Femur (tissue), 1 donor: ENCODE results near the gene HOXA4.

Experiments used
- DNase-seq: peaks from one replicate; pipeline ENCODE4 v3.0.0-alpha.2; 2017

The HOXA4 gene

GRCh38 chr7:27169658-27170425, 39.3 kb upstream of the HOXA4 start:
- peak; percentile 73 for DNase-seq

- DNase-seq: peak; percentile 83
These were observed 37.8 kb upstream of the HOXA4 start for GRCh38 chr7:27168265-27168947.

GRCh38 chr7:27167916-27168264, 37.3 kb upstream of the HOXA4 start:
- DNase-seq: no peak

- DNase-seq: no peak
These were observed 36.3 kb upstream of the HOXA4 start for GRCh38 chr7:27166531-27167505.

GRCh38 chr7:27165996-27166530, 35.5 kb upstream of the HOXA4 start:
- DNase-seq: peak; percentile 69

- peak; percentile 93 for DNase-seq
These were observed 34.8 kb upstream of the HOXA4 start, which contains the start of gene HOXA9 for GRCh38 chr7:27165089-27165995. TSS of gene HOXA9 (minus strand) at chr7:27165537. CDS start at chr7:27165457, 80 bp downstream.

GRCh38 chr7:27164367-27165088, 34.0 kb upstream of the HOXA4 start:
- peak; percentile 73 for DNase-seq

- DNase-seq: no peak
These were observed 33.4 kb upstream of the HOXA4 start for GRCh38 chr7:27164045-27164366.

GRCh38 chr7:27163288-27164044, 32.9 kb upstream of the HOXA4 start:
- DNase-seq: no peak

GRCh38 chr7:27162561-27163287, 32.2 kb upstream of the HOXA4 start:
- no peak for DNase-seq

- DNase-seq: peak; percentile 55
These were observed 31.4 kb upstream of the HOXA4 start for GRCh38 chr7:27161721-27162560.

GRCh38 chr7:27161214-27161720, 30.7 kb upstream of the HOXA4 start:
- peak; percentile 71 for DNase-seq

- DNase-seq: peak; percentile 95
These were observed 30.1 kb upstream of the HOXA4 start for GRCh38 chr7:27160546-27161213.

- DNase-seq: peak; percentile 60
These were observed 29.6 kb upstream of the HOXA4 start for GRCh38 chr7:27160145-27160545.

- DNase-seq: peak; percentile 17
These were observed 28.9 kb upstream of the HOXA4 start for GRCh38 chr7:27159266-27160144.

GRCh38 chr7:27158436-27159265, 28.1 kb upstream of the HOXA4 start:
- peak; percentile 23 for DNase-seq
